ENCODE data around the gene CRHR1. TPM values are rescaled to one million over a fixed set of nuclear protein-coding genes. Genes with fewer than 3 reads are reported as not detected.

Gene CRHR1
- total RNA-seq, 2 experiments from 2014 or later, result not detected

GRCh38 chr17:45818041-45818440, 33.9 kb downstream of the CRHR1 start:
- Mint-ChIP-seq H3K4me3 (no peak overlapping the region), H3K36me3 (ENCODE audit: low read depth) (no peaks in the 10 kb centered on the region), H3K27me3 (peaks cover 6% of the 10 kb centered on the region), H3K27ac (no peak overlapping the region), H3K9me3 (no peaks in the 10 kb centered on the region), H3K4me1 (ENCODE audit: low read depth) (no peaks in the 10 kb centered on the region)
- TF ChIP-seq CTCF (IDR thresholded peaks at IDR 0.05), result no peak
- ATAC-seq (no peak), DNase-seq (no peak)
- POLR2A ChIA-PET, result no interaction called here
- CTCF ChIA-PET, result interaction anchor here (1.3 to 3.3 kb wide), 2 partner anchors 14 to 35 kb away, joined by 3 to 13 read pairs; no protein-coding TSS in a partner anchor
- intact Hi-C loops (cut with micrococcal nuclease), result no loop called here

GRCh38 chr17:45818699-45819098, 34.6 kb downstream of the CRHR1 start:
- intact Hi-C loops (cut with micrococcal nuclease), result no loop called here
- H3K4me1 Mint-ChIP-seq (ENCODE audit: low read depth), result no peaks in the 10 kb centered on the region
- ChIA-PET POLR2A (no interaction called here), CTCF (interaction anchor here (1.3 to 3.3 kb wide), 2 partner anchors 13 to 33 kb away, joined by 6 to 13 read pairs; no protein-coding TSS in a partner anchor)
- no peak for TF ChIP-seq CTCF (IDR thresholded peaks at IDR 0.05)
- peaks cover 3% of the 10 kb centered on the region for H3K27me3 Mint-ChIP-seq
- H3K36me3 Mint-ChIP-seq (ENCODE audit: low read depth), result no peaks in the 10 kb centered on the region
- ATAC-seq, result no peak
- DNase-seq, result no peak
- H3K9me3 Mint-ChIP-seq, result no peaks in the 10 kb centered on the region
- no peak overlapping the region for H3K4me3 Mint-ChIP-seq
- no peak overlapping the region for H3K27ac Mint-ChIP-seq

- no peaks in the 10 kb centered on the region for H3K4me1 Mint-ChIP-seq (ENCODE audit: low read depth)
- intact Hi-C loops (cut with micrococcal nuclease), result no loop called here
- DNase-seq (no peak), ATAC-seq (no peak)
- no peaks in the 10 kb centered on the region for H3K9me3 Mint-ChIP-seq
- H3K4me3 Mint-ChIP-seq, result no peak overlapping the region
- H3K27ac Mint-ChIP-seq, result no peak overlapping the region
- TF ChIP-seq CTCF (IDR thresholded peaks at IDR 0.05), result no peak
- POLR2A ChIA-PET, result no interaction called here
- no peaks in the 10 kb centered on the region for H3K27me3 Mint-ChIP-seq
- H3K36me3 Mint-ChIP-seq (ENCODE audit: low read depth), result no peaks in the 10 kb centered on the region
- CTCF ChIA-PET, result interaction anchor here (0.9 to 3.3 kb wide), 6 partner anchors 8 to 179 kb away, joined by 3 to 13 read pairs (median 3); no protein-coding TSS in a partner anchor
These were observed 35.5 kb downstream of the CRHR1 start for GRCh38 chr17:45819632-45820031.

GRCh38 chr17:45820052-45820780, 36.1 kb downstream of the CRHR1 start:
- DNase-seq, result no peak
- CTCF ChIA-PET, result interaction anchor here (0.9 to 3.3 kb wide), 5 partner anchors 8 to 180 kb away, joined by 3 to 13 read pairs (median 3); no protein-coding TSS in a partner anchor
- ATAC-seq, result no peak
- Mint-ChIP-seq H3K4me3 (no peak overlapping the region), H3K36me3 (ENCODE audit: low read depth) (no peaks in the 10 kb centered on the region), H3K27ac (no peak overlapping the region), H3K9me3 (no peaks in the 10 kb centered on the region), H3K27me3 (no peaks in the 10 kb centered on the region), H3K4me1 (ENCODE audit: low read depth) (no peaks in the 10 kb centered on the region)
- intact Hi-C loops (cut with micrococcal nuclease), result no loop called here
- TF ChIP-seq CTCF (IDR thresholded peaks at IDR 0.05), result no peak
- POLR2A ChIA-PET, result no interaction called here

GRCh38 chr17:45821147-45821546, 37.0 kb downstream of the CRHR1 start:
- intact Hi-C loops (cut with micrococcal nuclease), result no loop called here
- H3K4me1 Mint-ChIP-seq (ENCODE audit: low read depth), result no peaks in the 10 kb centered on the region
- POLR2A ChIA-PET, result no interaction called here
- no peak for DNase-seq
- no peak overlapping the region for H3K27ac Mint-ChIP-seq
- H3K4me3 Mint-ChIP-seq, result no peak overlapping the region
- H3K36me3 Mint-ChIP-seq (ENCODE audit: low read depth), result no peaks in the 10 kb centered on the region
- no peak for ATAC-seq
- CTCF ChIA-PET, result interaction anchor here (1.6 kb wide), 1 partner anchor 31 kb away, joined by 3 read pairs; no protein-coding TSS in a partner anchor
- no peaks in the 10 kb centered on the region for H3K9me3 Mint-ChIP-seq
- no peaks in the 10 kb centered on the region for H3K27me3 Mint-ChIP-seq
- TF ChIP-seq CTCF (IDR thresholded peaks at IDR 0.05), result no peak
